ENCODE results near the gene C7orf57. TPM values are rescaled to one million over a fixed set of nuclear protein-coding genes. Genes with fewer than 3 reads are reported as not detected.

Gene C7orf57
- total RNA-seq, 4 donors from 2014 or later: 0.57 to 2.3 (median 1.0) TPM

DNA sequence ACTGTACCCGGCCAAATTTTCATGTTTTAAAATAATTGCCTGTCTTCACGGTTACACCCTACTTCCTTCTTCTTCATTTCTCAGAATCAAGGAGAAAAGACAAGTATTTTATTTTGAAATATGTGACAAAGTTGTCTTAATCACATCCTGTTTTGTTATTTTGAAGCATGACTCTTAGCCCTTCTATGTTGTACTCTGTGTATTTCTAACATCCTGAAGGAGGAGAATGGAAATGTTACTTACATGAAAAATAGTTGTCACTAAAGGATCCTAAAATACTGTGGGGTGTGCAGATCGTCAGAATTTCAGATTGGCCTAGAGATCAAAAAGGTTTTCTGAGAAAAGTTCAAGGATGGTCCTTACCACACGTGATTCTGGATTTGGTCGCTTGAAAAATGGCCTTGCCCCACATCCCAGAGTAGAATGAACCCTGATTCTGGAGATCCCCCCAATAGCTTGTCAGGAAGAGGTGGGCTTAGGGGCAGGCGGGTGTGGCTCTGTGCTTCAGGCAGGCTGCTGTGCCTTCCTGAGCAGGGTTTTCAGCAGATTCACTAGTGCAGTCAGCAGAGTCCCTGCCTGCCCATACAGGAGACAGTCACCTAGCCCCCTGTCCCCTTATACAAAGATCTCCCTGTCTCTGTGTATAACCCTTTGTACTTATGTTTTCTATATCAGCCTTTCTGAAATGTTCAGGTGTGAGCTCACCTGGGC is 62.3 kb downstream of the C7orf57 start:
- Histone ChIP-seq H3K4me3 (peak overlapping the region in 1 of 4 donors; percentile 2), H3K27me3 (no peaks in the 10 kb centered on the region), H3K36me3 (peaks cover 18 to 96% (median 25%) of the 10 kb centered on the region in 3 donors), H3K4me1 (peaks cover 0 to 63% (median 32%) of the 10 kb centered on the region in 3 donors), H3K9me3 (no peaks in the 10 kb centered on the region), H3K27ac (peak overlapping the region; percentile 53 to 83 (median 70))
- WGBS, 2 donors: 49 to 51% methylated on average over 6 of the region's 6 CpGs
- TF ChIP-seq POLR2A (IDR thresholded peaks at IDR 0.05): no peak
- TF ChIP-seq, protein P1, sequence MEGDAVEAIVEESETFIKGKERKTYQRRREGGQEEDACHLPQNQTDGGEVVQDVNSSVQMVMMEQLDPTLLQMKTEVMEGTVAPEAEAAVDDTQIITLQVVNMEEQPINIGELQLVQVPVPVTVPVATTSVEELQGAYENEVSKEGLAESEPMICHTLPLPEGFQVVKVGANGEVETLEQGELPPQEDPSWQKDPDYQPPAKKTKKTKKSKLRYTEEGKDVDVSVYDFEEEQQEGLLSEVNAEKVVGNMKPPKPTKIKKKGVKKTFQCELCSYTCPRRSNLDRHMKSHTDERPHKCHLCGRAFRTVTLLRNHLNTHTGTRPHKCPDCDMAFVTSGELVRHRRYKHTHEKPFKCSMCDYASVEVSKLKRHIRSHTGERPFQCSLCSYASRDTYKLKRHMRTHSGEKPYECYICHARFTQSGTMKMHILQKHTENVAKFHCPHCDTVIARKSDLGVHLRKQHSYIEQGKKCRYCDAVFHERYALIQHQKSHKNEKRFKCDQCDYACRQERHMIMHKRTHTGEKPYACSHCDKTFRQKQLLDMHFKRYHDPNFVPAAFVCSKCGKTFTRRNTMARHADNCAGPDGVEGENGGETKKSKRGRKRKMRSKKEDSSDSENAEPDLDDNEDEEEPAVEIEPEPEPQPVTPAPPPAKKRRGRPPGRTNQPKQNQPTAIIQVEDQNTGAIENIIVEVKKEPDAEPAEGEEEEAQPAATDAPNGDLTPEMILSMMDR (IDR thresholded peaks at IDR 0.05): no peak
- no peak for DNase-seq
- intact Hi-C loops (cut with DNase I): no loop called here

DNA sequence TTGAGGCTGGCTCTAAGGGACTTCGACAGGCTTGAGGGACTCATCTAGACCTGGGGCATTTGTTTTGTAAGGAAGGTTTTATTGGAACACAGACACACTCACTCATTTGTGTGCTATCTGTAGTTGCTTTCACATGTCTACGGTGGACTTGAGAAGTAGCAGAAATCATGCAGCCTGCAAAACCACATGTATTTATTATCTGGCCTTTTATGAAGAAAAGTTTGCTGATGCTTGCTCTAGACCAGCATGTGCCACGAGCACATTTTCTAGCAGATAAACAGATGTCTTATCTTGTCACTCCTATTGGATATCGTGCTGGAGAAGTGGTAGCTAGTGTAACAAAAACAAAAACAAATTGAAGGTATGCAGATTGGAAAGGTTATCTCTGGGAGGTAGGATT is 63.5 kb downstream of the C7orf57 start:
- H3K4me3 ChIP-seq: no peak overlapping the region
- peaks cover 22 to 96% (median 23%) of the 10 kb centered on the region in 3 donors for H3K36me3 ChIP-seq
- DNase-seq: no peak
- no peaks in the 10 kb centered on the region for H3K9me3 ChIP-seq
- peaks cover 0 to 51% (median 27%) of the 10 kb centered on the region in 3 donors for H3K4me1 ChIP-seq
- peak overlapping the region in 1 of 4 donors; percentile 64 for H3K27ac ChIP-seq
- WGBS, 2 donors: 70 to 75% methylated on average over 4 of the region's 4 CpGs
- TF ChIP-seq POLR2A (IDR thresholded peaks at IDR 0.05): no peak
- TF ChIP-seq, protein P1 (IDR thresholded peaks at IDR 0.05): no peak
- intact Hi-C loops (cut with DNase I): no loop called here
- H3K27me3 ChIP-seq: no peaks in the 10 kb centered on the region

DNA sequence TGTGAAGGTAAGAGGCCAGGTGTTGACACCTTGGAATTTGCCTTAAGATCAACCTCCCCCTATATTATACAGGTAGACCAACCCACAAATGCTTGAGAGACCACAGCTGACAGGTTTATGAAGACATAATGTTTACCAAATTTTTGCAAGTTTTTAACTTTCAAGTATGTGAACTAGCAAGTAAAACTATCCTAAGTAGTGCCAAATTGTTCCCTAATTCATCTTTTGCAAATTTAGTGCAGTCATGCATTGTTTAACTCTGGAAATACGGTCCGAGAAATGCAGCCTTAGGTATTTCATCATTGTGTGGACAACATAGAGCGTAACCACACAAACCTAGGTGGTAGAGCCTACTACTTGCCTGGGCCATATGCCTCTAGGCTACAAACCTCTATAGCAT is 64.4 kb downstream of the C7orf57 start:
- Histone ChIP-seq H3K27me3 (no peaks in the 10 kb centered on the region), H3K36me3 (peaks cover 23 to 97% (median 23%) of the 10 kb centered on the region in 3 donors), H3K4me3 (no peak overlapping the region), H3K4me1 (peaks cover 0 to 42% (median 18%) of the 10 kb centered on the region in 3 donors), H3K27ac (no peak overlapping the region), H3K9me3 (no peaks in the 10 kb centered on the region)
- WGBS, 2 donors: 63 to 71% methylated on average over 3 of the region's 3 CpGs
- TF ChIP-seq, protein P1 (IDR thresholded peaks at IDR 0.05): no peak
- TF ChIP-seq POLR2A (IDR thresholded peaks at IDR 0.05): no peak
- intact Hi-C loops (cut with DNase I): loop anchor here (10.0 kb wide), 2 partner anchors 65 to 105 kb away; partner anchors contain the start of gene C7orf57
- DNase-seq: no peak

- peaks cover 23 to 97% (median 24%) of the 10 kb centered on the region in 3 donors for H3K36me3 ChIP-seq
- H3K9me3 ChIP-seq: no peaks in the 10 kb centered on the region
Observed at GRCh38 chr7:48101352-48101751, 66.0 kb downstream of the C7orf57 start.

More at GRCh38 chr7:48101352-48101751, 66.0 kb downstream of the C7orf57 start:
- no peak overlapping the region for H3K4me3 ChIP-seq
- H3K4me1 ChIP-seq: peaks cover 0 to 26% (median 3%) of the 10 kb centered on the region in 3 donors
- H3K27me3 ChIP-seq: no peaks in the 10 kb centered on the region
- TF ChIP-seq, protein P1 (IDR thresholded peaks at IDR 0.05): no peak
- TF ChIP-seq POLR2A (IDR thresholded peaks at IDR 0.05): no peak
- no peak overlapping the region for H3K27ac ChIP-seq
- WGBS, 2 donors: 93 to 95% methylated on average over 5 to 8 of the region's 8 CpGs
- DNase-seq: no peak
- intact Hi-C loops (cut with DNase I): loop anchor here (10.0 kb wide), 2 partner anchors 67 to 107 kb away; partner anchors contain the start of gene C7orf57
